SK-N-SH (cell line): ENCODE data around the gene DDIAS. TPM values are rescaled to one million over a fixed set of nuclear protein-coding genes. Genes with fewer than 3 reads are reported as not detected.

Experiments used
- CTCF ChIA-PET: fragments of 300-600, 350-600 bp; formaldehyde crosslinking; extraction: SDS; loops from one replicate; lab custom pipeline; 2021; lab: Yijun Ruan, JAX
- POLR2A ChIA-PET: fragments of 350-600 bp; sonication (Branson Sonifier 250); formaldehyde crosslinking; extraction: SDS; loops from one replicate; lab custom pipeline; 2020; ENCODE audit warnings: antibody characterized with exemption, inconsistent platforms; lab: Yijun Ruan, JAX
- DNase-seq: peaks from one replicate; pipeline ENCODE4 v3.0.0; 2012
- H2AFZ ChIP-seq: fragments of 200-600 bp; sonication (generic); 2 replicates; pipeline ENCODE4 v1.8.1; 2016; ENCODE audit warnings: antibody characterized with exemption, mild to moderate bottlenecking, low read depth
- H3F3A ChIP-seq: fragments of 200-600 bp; sonication (generic); replicated peaks from 2 replicates; pipeline ENCODE3; 2016; ENCODE audit warnings: antibody characterized with exemption, mild to moderate bottlenecking; ENCODE audit not compliant: insufficient read depth
- H3K27ac ChIP-seq, 2 experiments: fragments of 200-500 bp in 1 of 2; fragments of 200-600 bp in 1 of 2; sonication (Bioruptor generic) in 1 of 2; sonication (generic), shearing (Covaris generic) in 1 of 2; 2 replicates each; pipeline versions ENCODE4 v1.5.1 to v1.6.1; 2014 to 2016; ENCODE audit warnings: low read depth in 2 of 2, inconsistent platforms in 1 of 2, low read length in 1 of 2, mild to moderate bottlenecking in 1 of 2, mixed read lengths in 1 of 2
- H3K27me3 ChIP-seq: fragments of 200-600 bp; sonication (generic), shearing (Covaris generic); 2 replicates; pipeline ENCODE4 v1.6.1; 2016; ENCODE audit warnings: mixed run types; ENCODE audit not compliant: insufficient read depth
- H3K36me3 ChIP-seq, 2 experiments: fragments of 200-500 bp in 1 of 2; fragments of 200-600 bp in 1 of 2; sonication (Bioruptor generic) in 1 of 2; sonication (generic) in 1 of 2; replicated peaks in 1 of 2; 2 replicates each; pipeline versions ENCODE3 to v1.5.1; 2014 to 2016; ENCODE audit warnings: low read length in 1 of 2, mild to moderate bottlenecking in 1 of 2; ENCODE audit not compliant: insufficient read depth in 2 of 2, control insufficient read depth in 1 of 2
- H3K4me1 ChIP-seq, 2 experiments: fragments of 200-500 bp in 1 of 2; fragments of 200-600 bp in 1 of 2; sonication (Bioruptor generic) in 1 of 2; sonication (generic), shearing (Covaris generic) in 1 of 2; 2 replicates each; pipeline versions ENCODE4 v1.5.1 to v1.6.1; 2014 to 2016; ENCODE audit warnings: low read depth in 1 of 2, low read length in 1 of 2, mixed run types in 1 of 2; ENCODE audit not compliant: insufficient read depth in 2 of 2, control insufficient read depth in 1 of 2
- H3K4me2 ChIP-seq: fragments of 200-600 bp; sonication (generic), shearing (Covaris generic); 2 replicates; pipeline ENCODE4 v1.6.1; 2017; ENCODE audit warnings: mixed run types
- H3K4me3 ChIP-seq, 2 experiments: fragments of 200-500 bp in 1 of 2; fragments of 200-600 bp in 1 of 2; sonication (Bioruptor generic) in 1 of 2; sonication (generic), shearing (Covaris generic) in 1 of 2; 2 replicates each; pipeline versions ENCODE4 v1.5.1 to v1.8.1; 2014 to 2016; ENCODE audit warnings: low read depth in 2 of 2, inconsistent platforms in 1 of 2, low read length in 1 of 2, mild to moderate bottlenecking in 1 of 2, mixed read lengths in 1 of 2, moderate library complexity in 1 of 2
- H3K79me2 ChIP-seq: fragments of 200-600 bp; sonication (generic); 2 replicates; pipeline ENCODE4 v1.8.1; 2017; ENCODE audit warnings: mild to moderate bottlenecking; ENCODE audit not compliant: insufficient read depth
- H3K9ac ChIP-seq: fragments of 200-600 bp; sonication (generic); 2 replicates; pipeline ENCODE4 v1.6.1; 2017; ENCODE audit warnings: mixed run types
- H3K9me2 ChIP-seq: fragments of 200-600 bp; sonication (generic); 2 replicates; pipeline ENCODE4 v1.6.1; 2017; ENCODE audit warnings: mixed run types
- H3K9me3 ChIP-seq: fragments of 200-600 bp; sonication (generic); 2 replicates; pipeline ENCODE4 v1.6.1; 2017; ENCODE audit warnings: mixed run types, mild to moderate bottlenecking, moderate library complexity
- H4K20me1 ChIP-seq: fragments of 200-600 bp; sonication (generic); 2 replicates; pipeline ENCODE4 v1.6.1; 2017; ENCODE audit warnings: mild to moderate bottlenecking, mixed run types; ENCODE audit not compliant: insufficient read depth
- CHD2 ChIP-seq: fragments of 150-350 bp; IDR thresholded peaks from 2 replicates; pipeline ENCODE4 v1.6.1; 2018; ENCODE audit warnings: low read length; ENCODE audit not compliant: partially characterized antibody
- EP300 ChIP-seq, 2 experiments: IDR thresholded peaks; 2 replicates each; pipeline versions ENCODE4 v1.4.0 to v1.6.1; 2012; ENCODE audit warnings: borderline replicate concordance in 1 of 2, low read depth in 1 of 2, low read length in 1 of 2
- FOSL2 ChIP-seq: IDR thresholded peaks from 2 replicates; pipeline ENCODE4 v1.4.0; 2012; ENCODE audit warnings: low read depth, mild to moderate bottlenecking, moderate library complexity, borderline replicate concordance
- FOXM1 ChIP-seq: IDR thresholded peaks from 2 replicates; pipeline ENCODE4 v1.4.0; 2012; ENCODE audit warnings: low read depth, mild to moderate bottlenecking
- JUND ChIP-seq: IDR thresholded peaks from 2 replicates; pipeline ENCODE4 v1.4.0; 2012
- MEF2A ChIP-seq: IDR thresholded peaks from 2 replicates; pipeline ENCODE4 v1.4.0; 2012; ENCODE audit warnings: low read depth, borderline replicate concordance
- RCOR1 ChIP-seq: fragments of 150-350 bp; IDR thresholded peaks from 2 replicates; pipeline ENCODE4 v1.6.1; 2017; ENCODE audit warnings: antibody characterized with exemption, low read length
- RXRA ChIP-seq: IDR thresholded peaks from 2 replicates; pipeline ENCODE4 v1.4.0; 2012; ENCODE audit warnings: low read depth, mild to moderate bottlenecking, borderline replicate concordance
- SMC3 ChIP-seq: IDR thresholded peaks from 2 replicates; pipeline ENCODE4 v1.6.1; 2012; ENCODE audit warnings: low read depth, low read length, improper control_type of control experiment
- TEAD4 ChIP-seq: IDR thresholded peaks from 2 replicates; pipeline ENCODE4 v1.4.0; 2012; ENCODE audit warnings: mild to moderate bottlenecking, borderline replicate concordance; ENCODE audit not compliant: insufficient read depth
- polyA plus RNA-seq, 3 experiments: library from polyadenylated mRNA; depleted of rRNA; stranded (reverse); fragments of >200 nt; gene quantifications; 2 replicates each; pipeline ENCODE4 v1.2.3, GENCODE V29; 2012
- TF ChIP-seq, protein P1 (sequence below): fragments of 150-350 bp; IDR thresholded peaks from 2 replicates; pipeline ENCODE4 v1.6.1; 2016; ENCODE audit warnings: mild to moderate bottlenecking, low read depth, low read length
- TF ChIP-seq, protein P2 (sequence below): IDR thresholded peaks from 2 replicates; pipeline ENCODE4 v1.4.0; 2012; ENCODE audit warnings: low read depth, borderline replicate concordance
- TF ChIP-seq, protein P3 (sequence below): IDR thresholded peaks from 2 replicates; pipeline ENCODE4 v1.4.0; 2012; ENCODE audit warnings: low read depth, borderline replicate concordance
- TF ChIP-seq, protein P4 (sequence below): IDR thresholded peaks from 2 replicates; pipeline ENCODE4; 2012
- TF ChIP-seq, protein P5 (sequence below): fragments of 200-600 bp; sonication (generic); IDR thresholded peaks from 2 replicates; pipeline ENCODE4 v1.6.1; 2017; ENCODE audit warnings: antibody characterized with exemption, mild to moderate bottlenecking, moderate library complexity
- TF ChIP-seq, protein P6 (sequence below): IDR thresholded peaks from 2 replicates; pipeline ENCODE4 v1.6.1; 2012; ENCODE audit warnings: mild to moderate bottlenecking, low read depth, low read length, moderate library complexity
- TF ChIP-seq, protein P7 (sequence below): IDR thresholded peaks from 2 replicates; pipeline ENCODE4 v1.4.0; 2012; ENCODE audit warnings: low read depth

The DDIAS gene
- polyA plus RNA-seq, 1 of the 3 experiments (the other 2 are of a cell fraction): 4.4 TPM

DNA sequence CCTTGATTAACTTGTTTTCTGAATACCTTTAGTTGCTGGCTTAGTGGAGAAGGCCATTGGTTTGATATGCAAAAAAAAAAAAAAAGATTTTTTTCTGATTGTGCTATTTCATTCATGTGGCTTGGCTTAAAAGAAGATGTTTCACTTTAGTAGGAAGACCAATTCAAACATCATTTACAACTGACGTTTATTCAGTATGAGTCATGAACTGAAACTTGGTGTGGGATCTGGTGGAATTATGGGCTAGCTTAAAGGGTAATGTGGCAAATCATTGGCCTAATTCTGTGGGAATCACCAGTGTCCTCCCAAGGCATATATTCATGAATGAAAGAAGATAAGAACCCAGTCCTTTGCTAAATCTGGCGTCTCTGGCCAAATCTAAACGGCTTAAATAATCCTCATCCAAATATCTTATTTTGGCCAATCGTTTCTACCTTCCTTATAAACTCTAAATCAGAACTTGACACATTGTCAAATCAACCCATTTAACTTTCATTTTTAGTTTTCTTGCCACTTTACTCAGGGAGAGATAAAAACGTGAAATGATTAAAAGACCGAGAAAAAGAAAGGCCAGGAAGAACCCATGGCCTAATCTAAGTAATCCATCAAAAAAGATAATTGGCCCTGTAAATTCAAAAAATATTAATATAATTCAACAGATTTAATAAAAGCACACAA is 77.0 kb downstream of the DDIAS start (continued):
- TF ChIP-seq EP300 (IDR thresholded peaks at IDR 0.05; ENCODE audit: borderline replicate concordance in 1 of 2, low read depth in 1 of 2, low read length in 1 of 2): peak in 1 of 2 experiments; percentile 37; a peak in 1 of 4 replicates
- TF ChIP-seq RCOR1: no peak
- TF ChIP-seq, protein P1, sequence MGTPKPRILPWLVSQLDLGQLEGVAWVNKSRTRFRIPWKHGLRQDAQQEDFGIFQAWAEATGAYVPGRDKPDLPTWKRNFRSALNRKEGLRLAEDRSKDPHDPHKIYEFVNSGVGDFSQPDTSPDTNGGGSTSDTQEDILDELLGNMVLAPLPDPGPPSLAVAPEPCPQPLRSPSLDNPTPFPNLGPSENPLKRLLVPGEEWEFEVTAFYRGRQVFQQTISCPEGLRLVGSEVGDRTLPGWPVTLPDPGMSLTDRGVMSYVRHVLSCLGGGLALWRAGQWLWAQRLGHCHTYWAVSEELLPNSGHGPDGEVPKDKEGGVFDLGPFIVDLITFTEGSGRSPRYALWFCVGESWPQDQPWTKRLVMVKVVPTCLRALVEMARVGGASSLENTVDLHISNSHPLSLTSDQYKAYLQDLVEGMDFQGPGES: no peak
- TF ChIP-seq, protein P2, sequence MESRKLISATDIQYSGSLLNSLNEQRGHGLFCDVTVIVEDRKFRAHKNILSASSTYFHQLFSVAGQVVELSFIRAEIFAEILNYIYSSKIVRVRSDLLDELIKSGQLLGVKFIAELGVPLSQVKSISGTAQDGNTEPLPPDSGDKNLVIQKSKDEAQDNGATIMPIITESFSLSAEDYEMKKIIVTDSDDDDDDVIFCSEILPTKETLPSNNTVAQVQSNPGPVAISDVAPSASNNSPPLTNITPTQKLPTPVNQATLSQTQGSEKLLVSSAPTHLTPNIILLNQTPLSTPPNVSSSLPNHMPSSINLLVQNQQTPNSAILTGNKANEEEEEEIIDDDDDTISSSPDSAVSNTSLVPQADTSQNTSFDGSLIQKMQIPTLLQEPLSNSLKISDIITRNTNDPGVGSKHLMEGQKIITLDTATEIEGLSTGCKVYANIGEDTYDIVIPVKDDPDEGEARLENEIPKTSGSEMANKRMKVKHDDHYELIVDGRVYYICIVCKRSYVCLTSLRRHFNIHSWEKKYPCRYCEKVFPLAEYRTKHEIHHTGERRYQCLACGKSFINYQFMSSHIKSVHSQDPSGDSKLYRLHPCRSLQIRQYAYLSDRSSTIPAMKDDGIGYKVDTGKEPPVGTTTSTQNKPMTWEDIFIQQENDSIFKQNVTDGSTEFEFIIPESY: no peak
- no peak for TF ChIP-seq SMC3
- peak; percentile 72 for TF ChIP-seq JUND
- no peak for TF ChIP-seq CHD2
- TF ChIP-seq, protein P3, sequence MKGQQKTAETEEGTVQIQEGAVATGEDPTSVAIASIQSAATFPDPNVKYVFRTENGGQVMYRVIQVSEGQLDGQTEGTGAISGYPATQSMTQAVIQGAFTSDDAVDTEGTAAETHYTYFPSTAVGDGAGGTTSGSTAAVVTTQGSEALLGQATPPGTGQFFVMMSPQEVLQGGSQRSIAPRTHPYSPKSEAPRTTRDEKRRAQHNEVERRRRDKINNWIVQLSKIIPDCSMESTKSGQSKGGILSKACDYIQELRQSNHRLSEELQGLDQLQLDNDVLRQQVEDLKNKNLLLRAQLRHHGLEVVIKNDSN: no peak
- TF ChIP-seq RXRA: no peak
- no peak for TF ChIP-seq MEF2A
- TF ChIP-seq, protein P4, sequence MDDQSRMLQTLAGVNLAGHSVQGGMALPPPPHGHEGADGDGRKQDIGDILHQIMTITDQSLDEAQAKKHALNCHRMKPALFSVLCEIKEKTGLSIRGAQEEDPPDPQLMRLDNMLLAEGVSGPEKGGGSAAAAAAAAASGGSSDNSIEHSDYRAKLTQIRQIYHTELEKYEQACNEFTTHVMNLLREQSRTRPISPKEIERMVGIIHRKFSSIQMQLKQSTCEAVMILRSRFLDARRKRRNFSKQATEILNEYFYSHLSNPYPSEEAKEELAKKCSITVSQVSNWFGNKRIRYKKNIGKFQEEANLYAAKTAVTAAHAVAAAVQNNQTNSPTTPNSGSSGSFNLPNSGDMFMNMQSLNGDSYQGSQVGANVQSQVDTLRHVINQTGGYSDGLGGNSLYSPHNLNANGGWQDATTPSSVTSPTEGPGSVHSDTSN: peak; percentile 69
- no peak for TF ChIP-seq TEAD4
- TF ChIP-seq FOSL2: peak; percentile 79; the same call in 1 of the 2 replicates

DNA sequence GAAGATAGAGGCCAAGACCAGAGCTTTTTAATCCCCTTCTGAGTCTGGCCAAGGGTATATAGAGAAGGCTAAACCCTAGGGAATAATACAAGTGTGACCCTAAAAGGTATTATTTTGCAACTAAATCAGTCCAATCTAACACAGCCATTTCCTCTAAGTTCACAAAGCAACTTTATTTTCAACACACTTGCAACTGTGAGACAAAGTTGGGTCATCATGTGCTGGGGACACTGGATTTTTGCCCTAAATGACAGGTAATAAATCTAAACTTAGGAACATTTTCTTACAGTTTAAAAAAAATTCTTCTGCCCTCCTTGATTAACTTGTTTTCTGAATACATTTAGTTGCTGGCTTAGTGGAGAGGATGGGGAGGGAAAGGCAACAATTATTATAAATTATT is 78.3 kb downstream of the DDIAS start:
- H3K4me3 ChIP-seq: no peak overlapping the region
- no peaks in the 10 kb centered on the region for H3K9me3 ChIP-seq
- H3K79me2 ChIP-seq: no peaks in the 10 kb centered on the region
- TF ChIP-seq, protein P5, sequence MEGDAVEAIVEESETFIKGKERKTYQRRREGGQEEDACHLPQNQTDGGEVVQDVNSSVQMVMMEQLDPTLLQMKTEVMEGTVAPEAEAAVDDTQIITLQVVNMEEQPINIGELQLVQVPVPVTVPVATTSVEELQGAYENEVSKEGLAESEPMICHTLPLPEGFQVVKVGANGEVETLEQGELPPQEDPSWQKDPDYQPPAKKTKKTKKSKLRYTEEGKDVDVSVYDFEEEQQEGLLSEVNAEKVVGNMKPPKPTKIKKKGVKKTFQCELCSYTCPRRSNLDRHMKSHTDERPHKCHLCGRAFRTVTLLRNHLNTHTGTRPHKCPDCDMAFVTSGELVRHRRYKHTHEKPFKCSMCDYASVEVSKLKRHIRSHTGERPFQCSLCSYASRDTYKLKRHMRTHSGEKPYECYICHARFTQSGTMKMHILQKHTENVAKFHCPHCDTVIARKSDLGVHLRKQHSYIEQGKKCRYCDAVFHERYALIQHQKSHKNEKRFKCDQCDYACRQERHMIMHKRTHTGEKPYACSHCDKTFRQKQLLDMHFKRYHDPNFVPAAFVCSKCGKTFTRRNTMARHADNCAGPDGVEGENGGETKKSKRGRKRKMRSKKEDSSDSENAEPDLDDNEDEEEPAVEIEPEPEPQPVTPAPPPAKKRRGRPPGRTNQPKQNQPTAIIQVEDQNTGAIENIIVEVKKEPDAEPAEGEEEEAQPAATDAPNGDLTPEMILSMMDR: no peak
- TF ChIP-seq, protein P6, sequence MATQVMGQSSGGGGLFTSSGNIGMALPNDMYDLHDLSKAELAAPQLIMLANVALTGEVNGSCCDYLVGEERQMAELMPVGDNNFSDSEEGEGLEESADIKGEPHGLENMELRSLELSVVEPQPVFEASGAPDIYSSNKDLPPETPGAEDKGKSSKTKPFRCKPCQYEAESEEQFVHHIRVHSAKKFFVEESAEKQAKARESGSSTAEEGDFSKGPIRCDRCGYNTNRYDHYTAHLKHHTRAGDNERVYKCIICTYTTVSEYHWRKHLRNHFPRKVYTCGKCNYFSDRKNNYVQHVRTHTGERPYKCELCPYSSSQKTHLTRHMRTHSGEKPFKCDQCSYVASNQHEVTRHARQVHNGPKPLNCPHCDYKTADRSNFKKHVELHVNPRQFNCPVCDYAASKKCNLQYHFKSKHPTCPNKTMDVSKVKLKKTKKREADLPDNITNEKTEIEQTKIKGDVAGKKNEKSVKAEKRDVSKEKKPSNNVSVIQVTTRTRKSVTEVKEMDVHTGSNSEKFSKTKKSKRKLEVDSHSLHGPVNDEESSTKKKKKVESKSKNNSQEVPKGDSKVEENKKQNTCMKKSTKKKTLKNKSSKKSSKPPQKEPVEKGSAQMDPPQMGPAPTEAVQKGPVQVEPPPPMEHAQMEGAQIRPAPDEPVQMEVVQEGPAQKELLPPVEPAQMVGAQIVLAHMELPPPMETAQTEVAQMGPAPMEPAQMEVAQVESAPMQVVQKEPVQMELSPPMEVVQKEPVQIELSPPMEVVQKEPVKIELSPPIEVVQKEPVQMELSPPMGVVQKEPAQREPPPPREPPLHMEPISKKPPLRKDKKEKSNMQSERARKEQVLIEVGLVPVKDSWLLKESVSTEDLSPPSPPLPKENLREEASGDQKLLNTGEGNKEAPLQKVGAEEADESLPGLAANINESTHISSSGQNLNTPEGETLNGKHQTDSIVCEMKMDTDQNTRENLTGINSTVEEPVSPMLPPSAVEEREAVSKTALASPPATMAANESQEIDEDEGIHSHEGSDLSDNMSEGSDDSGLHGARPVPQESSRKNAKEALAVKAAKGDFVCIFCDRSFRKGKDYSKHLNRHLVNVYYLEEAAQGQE: no peak
- TF ChIP-seq, protein P7, sequence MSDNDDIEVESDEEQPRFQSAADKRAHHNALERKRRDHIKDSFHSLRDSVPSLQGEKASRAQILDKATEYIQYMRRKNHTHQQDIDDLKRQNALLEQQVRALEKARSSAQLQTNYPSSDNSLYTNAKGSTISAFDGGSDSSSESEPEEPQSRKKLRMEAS: no peak
- no peak for TF ChIP-seq FOXM1
- TF ChIP-seq, protein P3: no peak
- peaks cover 6 to 20% of the 10 kb centered on the region in 2 experiments for H3K36me3 ChIP-seq
- H3K9me2 ChIP-seq: no peaks in the 10 kb centered on the region
- peak overlapping the region; percentile 43 to 76; a peak in 3 of 4 replicates for H3K27ac ChIP-seq
- H4K20me1 ChIP-seq: no peaks in the 10 kb centered on the region
- POLR2A ChIA-PET: interaction anchor here (0.6 kb wide), 1 partner anchor 70 kb away, joined by 3 read pairs; no protein-coding TSS in a partner anchor
- peaks cover 0 to 16% of the 10 kb centered on the region in 2 experiments; a peak in 2 of 4 replicates for H3K4me1 ChIP-seq
- no peak for DNase-seq
- H3K9ac ChIP-seq: peak overlapping the region; percentile 33; the same call in 1 of the 2 replicates
- peaks cover 24% of the 10 kb centered on the region for H3F3A ChIP-seq
- H3K27me3 ChIP-seq: no peaks in the 10 kb centered on the region
- no peak overlapping the region for H2AFZ ChIP-seq
- CTCF ChIA-PET: no interaction called here
- H3K4me2 ChIP-seq: peak overlapping the region; percentile 43; the same call in 1 of the 2 replicates
